CD14-positive monocyte (primary cell): Measurements from ENCODE around the gene TENM3. TPM values are rescaled to one million over a fixed set of nuclear protein-coding genes. Genes with fewer than 3 reads are reported as not detected.

ENCODE experiments used
- DNase-seq, 3 donors: peaks; one replicate each; pipeline ENCODE4 v3.0.0-alpha.2; 2011 to 2022
- H2AFZ ChIP-seq: 2 replicates; pipeline ENCODE4 v1.6.0; 2012; ENCODE audit warnings: mild to moderate bottlenecking, low read depth, low read length, inconsistent platforms; ENCODE audit not compliant: insufficient read depth, poor library complexity, severe bottlenecking
- H3K27ac ChIP-seq, 2 donors: 1 replicate in 1 of 2; 2 replicates in 1 of 2; pipeline ENCODE4 v1.5.1; 2012 to 2013; ENCODE audit warnings: low read length in 2 of 2, control low read depth in 1 of 2, inconsistent platforms in 1 of 2, low read depth in 1 of 2, mild to moderate bottlenecking in 1 of 2
- H3K27me3 ChIP-seq, 2 donors: one replicate each; pipeline versions ENCODE4 v1.6.0 to v1.6.1; 2011 to 2013; ENCODE audit warnings: low read length in 2 of 2; ENCODE audit not compliant: control insufficient read depth in 2 of 2, insufficient read depth in 2 of 2
- H3K36me3 ChIP-seq, 2 donors: replicated peaks in 1 of 2; 1 replicate in 1 of 2; 2 replicates in 1 of 2; pipeline versions ENCODE4 v1.5.1 to v1.6.1; 2012 to 2013; ENCODE audit warnings: low read length in 2 of 2, control low read depth in 1 of 2, inconsistent platforms in 1 of 2, mild to moderate bottlenecking in 1 of 2; ENCODE audit not compliant: insufficient read depth in 2 of 2, control insufficient read depth in 1 of 2
- H3K4me1 ChIP-seq, 2 donors: 1 replicate in 1 of 2; 2 replicates in 1 of 2; pipeline versions ENCODE4 v1.5.1 to v1.6.1; 2012 to 2013; ENCODE audit warnings: low read length in 2 of 2, control low read depth in 1 of 2, inconsistent platforms in 1 of 2, mild to moderate bottlenecking in 1 of 2, moderate library complexity in 1 of 2; ENCODE audit not compliant: insufficient read depth in 2 of 2, control insufficient read depth in 1 of 2
- H3K4me2 ChIP-seq: replicated peaks from 2 replicates; pipeline ENCODE3; 2012; ENCODE audit warnings: low read length, moderate library complexity, mild to moderate bottlenecking; ENCODE audit not compliant: poor library complexity, severe bottlenecking; ENCODE audit errors: extremely low read depth
- H3K4me3 ChIP-seq, 3 experiments: fragments of 200-600 bp in 1 of 3; sonication (generic) in 1 of 3; replicated peaks in 1 of 3; 1 replicate in 2 of 3; 2 replicates in 1 of 3; pipeline ENCODE4 v1.5.1; 2011 to 2013; ENCODE audit warnings: low read length in 3 of 3, mild to moderate bottlenecking in 3 of 3, control low read depth in 2 of 3, low read depth in 2 of 3, inconsistent platforms in 1 of 3, moderate library complexity in 1 of 3
- H3K79me2 ChIP-seq: 2 replicates; pipeline ENCODE4 v1.6.0; 2012; ENCODE audit warnings: mild to moderate bottlenecking, control low read depth, inconsistent platforms, low read length, moderate library complexity; ENCODE audit not compliant: insufficient read depth
- H3K9ac ChIP-seq: 2 replicates; pipeline ENCODE4 v1.6.0; 2017; ENCODE audit warnings: low read length, mild to moderate bottlenecking; ENCODE audit not compliant: insufficient read depth, poor library complexity, severe bottlenecking
- H3K9me3 ChIP-seq, 2 donors: replicated peaks in 1 of 2; 1 replicate in 1 of 2; 2 replicates in 1 of 2; pipeline versions ENCODE4 v1.5.1 to v1.6.1; 2012 to 2013; ENCODE audit warnings: low read length in 2 of 2, control low read depth in 1 of 2; ENCODE audit not compliant: control insufficient read depth in 1 of 2, insufficient read depth in 1 of 2
- H4K20me1 ChIP-seq: 2 replicates; pipeline ENCODE4 v1.6.0; 2012; ENCODE audit warnings: mild to moderate bottlenecking, low read length, control low read depth, moderate library complexity; ENCODE audit not compliant: insufficient read depth
- H3K27ac Mint-ChIP-seq, 7 donors: one replicate each; pipeline ENCODE4 v1.8.0; 2020; ENCODE audit warnings: mild to moderate bottlenecking in 7 of 7, mixed read lengths in 7 of 7, moderate library complexity in 6 of 7, inconsistent platforms in 2 of 7
- H3K27me3 Mint-ChIP-seq, 3 donors: one replicate each; pipeline ENCODE4 v1.8.0; 2021 to 2022; ENCODE audit warnings: low read depth in 3 of 3, mild to moderate bottlenecking in 3 of 3, mixed read lengths in 3 of 3, moderate library complexity in 3 of 3, inconsistent platforms in 1 of 3
- H3K36me3 Mint-ChIP-seq, 2 donors: one replicate each; pipeline ENCODE4 v1.8.0; 2020; ENCODE audit warnings: mixed read lengths in 2 of 2, inconsistent platforms in 1 of 2, mild to moderate bottlenecking in 1 of 2
- H3K4me1 Mint-ChIP-seq: one replicate; pipeline ENCODE4 v1.8.0; 2020; ENCODE audit warnings: mild to moderate bottlenecking, mixed read lengths
- H3K4me3 Mint-ChIP-seq, 2 donors: one replicate each; pipeline ENCODE4 v1.8.0; 2020; ENCODE audit warnings: mild to moderate bottlenecking in 2 of 2, mixed read lengths in 2 of 2, moderate library complexity in 1 of 2
- H3K9me3 Mint-ChIP-seq, 7 donors: one replicate each; pipeline ENCODE4 v1.8.0; 2020 to 2022; ENCODE audit warnings: mixed read lengths in 7 of 7, mild to moderate bottlenecking in 6 of 7, moderate library complexity in 6 of 7, inconsistent platforms in 2 of 7
- CTCF ChIP-seq: fragments of 200-600 bp; IDR thresholded peaks from one replicate; pipeline ENCODE4 v1.8.0; 2022; ENCODE audit warnings: antibody characterized with exemption, mild to moderate bottlenecking
- WGBS: methylation state at CpG from one replicate; pipeline ENCODE4 v1.1.5; 2013; ENCODE audit warnings: missing lambda C conversion rate; ENCODE audit not compliant: insufficient coverage; 5-methylcytosine and 5-hydroxymethylcytosine counted together
- intact Hi-C, 2 donors: fragments of 100-400 bp; cut with micrococcal nuclease; formaldehyde crosslinking; loops; one replicate each; pipeline versions ENCODE4 v1.15.0 to v1.15.1; 2023
- polyA plus RNA-seq, 3 donors: library from polyadenylated mRNA; depleted of rRNA in 1 of 3; unstranded in 2 of 3; stranded (reverse) in 1 of 3; fragments of 300-500 nt in 2 of 3; fragments of >200 nt in 1 of 3; fragmentation: Illumina TruSeq in 2 of 3; gene quantifications; 1 replicate in 2 of 3; 2 replicates in 1 of 3; pipeline ENCODE4 v1.2.3, GENCODE V29; 2012 to 2021

TENM3 gene
- polyA plus RNA-seq, 3 donors, result not detected

GRCh38 chr4:182837831-182838230, 594.6 kb downstream of the TENM3 start:
- intact Hi-C loops, result no loop called here
- Histone ChIP-seq H3K4me3 (no peak overlapping the region), H3K27ac (no peak overlapping the region), H3K9me3 (peaks cover 0 to under 1% of the 10 kb centered on the region in 2 donors), H3K27me3 (no peaks in the 10 kb centered on the region), H3K4me1 (no peaks in the 10 kb centered on the region), H3K36me3 (no peaks in the 10 kb centered on the region), H3K4me2 (no peak overlapping the region), H3K79me2 (no peaks in the 10 kb centered on the region), H4K20me1 (no peaks in the 10 kb centered on the region), H2AFZ (no peak overlapping the region), H3K9ac (no peak overlapping the region)
- TF ChIP-seq CTCF, result no peak
- Mint-ChIP-seq H3K9me3 (peaks cover 0 to 5% (median 2%) of the 10 kb centered on the region in 7 donors), H3K4me1 (no peaks in the 10 kb centered on the region), H3K36me3 (no peaks in the 10 kb centered on the region), H3K27ac (no peak overlapping the region), H3K4me3 (no peak overlapping the region), H3K27me3 (peaks cover 0 to 6% (median 2%) of the 10 kb centered on the region in 3 donors)
- 67% methylated on average over 5 of the region's 12 CpGs for WGBS
- no peak for DNase-seq

- H3K4me1 ChIP-seq, result no peaks in the 10 kb centered on the region
- Mint-ChIP-seq H3K27me3 (peaks cover 2 to 6% (median 4%) of the 10 kb centered on the region in 3 donors), H3K9me3 (peaks cover 0 to 5% (median 2%) of the 10 kb centered on the region in 7 donors), H3K4me3 (no peak overlapping the region), H3K27ac (no peak overlapping the region), H3K36me3 (no peaks in the 10 kb centered on the region), H3K4me1 (no peaks in the 10 kb centered on the region)
- H4K20me1 ChIP-seq, result no peaks in the 10 kb centered on the region
- no peaks in the 10 kb centered on the region for H3K36me3 ChIP-seq
- no peak overlapping the region for H3K9ac ChIP-seq
- H3K4me3 ChIP-seq, result no peak overlapping the region
- H3K9me3 ChIP-seq, result no peaks in the 10 kb centered on the region
- no peak for DNase-seq
- H2AFZ ChIP-seq, result no peak overlapping the region
- H3K79me2 ChIP-seq, result no peaks in the 10 kb centered on the region
- no peak overlapping the region for H3K4me2 ChIP-seq
- no peaks in the 10 kb centered on the region for H3K27me3 ChIP-seq
- no peak overlapping the region for H3K27ac ChIP-seq
- intact Hi-C loops, result no loop called here
- TF ChIP-seq CTCF, result no peak
- WGBS, result 94% methylated on average over 8 of the region's 10 CpGs
Observed at GRCh38 chr4:182838535-182838934, 595.3 kb downstream of the TENM3 start.
